ENCODE data around the gene PI4K2A. TPM values are rescaled to one million over a fixed set of nuclear protein-coding genes. Genes with fewer than 3 reads are reported as not detected.

The PI4K2A gene
- total RNA-seq, 3 donors from 2014 or later, result 11.2 to 13.7 (median 11.7) TPM

GRCh38 chr10:97719602-97720001 lies 79.1 kb downstream of the PI4K2A start:
- intact Hi-C loops (cut with DNase I, micrococcal nuclease), result no loop called here
- no peak overlapping the region for H3K4me3 ChIP-seq
- peaks cover 71% of the 10 kb centered on the region for H3K4me1 ChIP-seq (ENCODE audit: low read depth)
- no peaks in the 10 kb centered on the region for H3K9me3 ChIP-seq
- TF ChIP-seq CTCF (IDR thresholded peaks at IDR 0.05), result no peak
- no peak for DNase-seq
- no peaks in the 10 kb centered on the region for H3K36me3 ChIP-seq (ENCODE audit: low read depth)
- no peak for ATAC-seq

DNA sequence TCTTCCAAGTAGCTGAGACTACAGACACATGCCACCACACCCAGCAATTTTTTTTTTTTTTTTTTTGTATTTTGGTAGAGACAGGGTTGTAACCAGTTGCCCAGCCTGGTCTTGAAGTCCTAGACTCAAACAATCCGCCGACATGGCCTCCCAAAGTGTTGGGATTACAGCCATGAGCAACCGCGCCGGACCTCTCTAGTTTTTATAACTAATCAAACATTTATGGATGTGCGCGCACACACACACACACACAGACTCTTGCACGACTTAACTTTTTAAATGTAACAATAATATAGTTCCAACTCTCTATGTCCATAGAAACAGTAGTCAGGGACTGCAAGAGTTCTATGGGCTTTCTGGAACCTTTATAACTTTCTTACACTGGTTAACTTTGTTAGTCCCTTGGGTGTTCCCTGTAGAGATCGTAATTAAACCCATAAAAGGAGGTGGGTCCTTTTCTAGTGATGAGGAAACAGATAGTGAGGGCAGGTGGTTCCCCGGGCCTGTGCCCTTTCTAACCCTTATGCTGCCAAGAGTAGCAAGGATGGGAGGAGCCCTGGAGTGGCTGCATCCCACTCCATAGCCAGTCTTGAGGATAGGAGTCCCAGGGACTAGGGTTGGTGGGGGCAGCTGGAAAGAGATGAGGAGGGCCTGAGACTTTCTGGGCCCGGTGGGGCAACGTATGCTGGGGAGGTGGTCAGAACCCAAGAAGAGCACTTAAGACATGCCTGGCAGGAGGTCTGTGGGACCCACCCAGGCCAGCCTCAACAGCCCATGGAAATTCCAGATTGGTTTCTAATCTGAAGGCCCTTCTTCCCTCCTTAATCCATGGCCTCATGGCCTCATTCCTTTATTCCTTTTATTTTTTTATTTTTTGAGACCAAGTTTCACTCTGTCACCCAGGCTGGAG lies 81.7 kb downstream of the PI4K2A start:
- DNase-seq, result peak; percentile 80 to 86 (median 84)
- H3K9me3 ChIP-seq, result no peaks in the 10 kb centered on the region
- intact Hi-C loops (cut with DNase I, micrococcal nuclease), result no loop called here
- ATAC-seq, result peak; percentile 78
- TF ChIP-seq CTCF (IDR thresholded peaks at IDR 0.05), result no peak
- H3K4me3 ChIP-seq, result no peak overlapping the region
- peaks cover 62% of the 10 kb centered on the region for H3K4me1 ChIP-seq (ENCODE audit: low read depth)
- no peaks in the 10 kb centered on the region for H3K36me3 ChIP-seq (ENCODE audit: low read depth)

- DNase-seq (no peak), ATAC-seq (no peak)
- no peak for TF ChIP-seq CTCF (IDR thresholded peaks at IDR 0.05)
- no peaks in the 10 kb centered on the region for H3K36me3 ChIP-seq (ENCODE audit: low read depth)
- intact Hi-C loops (cut with DNase I, micrococcal nuclease), result no loop called here
- H3K4me3 ChIP-seq, result no peak overlapping the region
- peaks cover 56% of the 10 kb centered on the region for H3K4me1 ChIP-seq (ENCODE audit: low read depth)
- no peaks in the 10 kb centered on the region for H3K9me3 ChIP-seq
Observed at GRCh38 chr10:97723001-97723400, 82.5 kb downstream of the PI4K2A start.

GRCh38 chr10:97724341-97724941 lies 84.0 kb downstream of the PI4K2A start:
- no peak for TF ChIP-seq CTCF (IDR thresholded peaks at IDR 0.05)
- H3K4me3 ChIP-seq, result no peak overlapping the region
- no peaks in the 10 kb centered on the region for H3K9me3 ChIP-seq
- ATAC-seq (peak; percentile 25), DNase-seq (peak; percentile 63 to 73 (median 70))
- intact Hi-C loops (cut with DNase I, micrococcal nuclease), result no loop called here
- no peaks in the 10 kb centered on the region for H3K36me3 ChIP-seq (ENCODE audit: low read depth)
- H3K4me1 ChIP-seq (ENCODE audit: low read depth), result peaks cover 42% of the 10 kb centered on the region

Other genes with a start within 250 kb of the PI4K2A start
- 10 to 100 TPM; 14.6 to 19.4 (median 16.9) TPM for gene RRP12, start 239.3 kb upstream of the PI4K2A start, total RNA-seq
- gene PGAM1, start 214.5 kb upstream of the PI4K2A start, total RNA-seq, result 100 to 1,000 TPM; 173 to 244 (median 186) TPM
- 10 to 100 TPM; 20.7 to 30.9 (median 21.3) TPM for gene EXOSC1, start 194.7 kb upstream of the PI4K2A start, total RNA-seq
- gene ZDHHC16, start 194.5 kb upstream of the PI4K2A start, total RNA-seq, result 10 to 100 TPM; 28.8 to 37.0 (median 29.5) TPM
- gene MMS19, start 142.2 kb upstream of the PI4K2A start, total RNA-seq, result 10 to 100 TPM; 45.7 to 48.5 (median 47.0) TPM
- gene UBTD1, start 141.7 kb upstream of the PI4K2A start, total RNA-seq, result 1 to 10 TPM in 2 of 3 donors, under 1 TPM in 1; 0.49 to 7.3 (median 3.4) TPM
- gene ANKRD2, start 67.9 kb upstream of the PI4K2A start, total RNA-seq, result under 1 TPM; 0.29 to 0.75 (median 0.35) TPM
- under 1 TPM in 2 of 3 donors, not detected in 1; 0.29 to 0.47 TPM for gene HOGA1, start 56.3 kb upstream of the PI4K2A start, total RNA-seq
- gene C10orf62, start 51.0 kb upstream of the PI4K2A start, total RNA-seq, result not detected
- gene MORN4, start 7.2 kb upstream of the PI4K2A start, total RNA-seq, result 1 to 10 TPM; 1.9 to 2.7 (median 2.6) TPM
- gene AVPI1, start 46.6 kb downstream of the PI4K2A start, total RNA-seq, result 10 to 100 TPM; 23.7 to 34.1 (median 31.4) TPM
- gene MARVELD1, start 73.1 kb downstream of the PI4K2A start, total RNA-seq, result 10 to 100 TPM; 30.7 to 45.7 (median 37.7) TPM
- 10 to 100 TPM; 48.8 to 83.7 (median 55.0) TPM for gene ZFYVE27, start 96.5 kb downstream of the PI4K2A start, total RNA-seq
- gene SFRP5, start 131.3 kb downstream of the PI4K2A start, total RNA-seq, result 10 to 100 TPM in 1 of 3 donors, 1 to 10 TPM in 1, under 1 TPM in 1; 0.41 to 23.0 (median 1.0) TPM
- gene GOLGA7B, start 209.2 kb downstream of the PI4K2A start, total RNA-seq, result under 1 TPM; 0.29 to 0.92 (median 0.63) TPM

Data from mucosa of descending colon (tissue), 3 donors.